ENCODE data around the gene PLA2G4C. TPM values are rescaled to one million over a fixed set of nuclear protein-coding genes. Genes with fewer than 3 reads are reported as not detected.

The PLA2G4C gene
- total RNA-seq, 2 experiments from 2014 or later = 0.82 to 2.1 TPM

DNA sequence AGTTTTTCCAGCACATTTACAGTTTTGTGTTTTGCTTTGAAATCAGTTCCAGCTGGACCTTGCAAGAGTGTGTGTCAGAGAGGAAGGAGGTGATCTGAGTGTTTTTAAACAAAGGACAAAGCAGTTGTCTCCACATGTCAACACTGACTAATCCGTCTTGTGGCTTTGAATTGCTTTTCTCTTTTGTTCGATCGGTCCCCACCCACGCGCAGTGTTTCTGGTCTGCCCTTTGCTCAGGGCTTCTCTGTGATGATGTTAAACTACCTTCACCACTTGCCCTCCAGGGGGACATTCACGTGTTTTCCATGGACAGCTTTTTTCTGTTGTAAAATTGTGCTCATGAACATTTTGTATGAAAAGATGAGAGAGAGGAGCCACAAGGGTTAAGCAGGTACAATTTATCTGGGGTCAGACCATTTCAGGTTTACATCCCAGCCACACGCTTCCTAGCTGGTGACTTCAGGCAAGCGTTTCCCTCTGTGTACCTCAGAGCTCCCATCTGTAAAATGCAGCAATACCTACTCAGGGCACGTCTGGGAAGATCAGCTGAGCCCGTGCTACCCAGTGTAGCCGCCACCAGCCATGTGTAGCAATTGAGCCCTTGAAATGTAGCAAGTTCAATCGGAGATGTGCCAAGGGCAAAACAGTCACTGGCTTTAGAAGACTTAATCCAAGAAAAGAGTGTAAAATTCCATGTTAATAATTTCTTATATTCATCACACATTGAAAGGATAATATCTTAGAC lies 13.5 kb upstream of the PLA2G4C start:
- Mint-ChIP-seq H3K27me3 (no peaks in the 10 kb centered on the region), H3K4me1 (peaks cover 14% of the 10 kb centered on the region), H3K9me3 (ENCODE audit: low read depth) (no peaks in the 10 kb centered on the region), H3K36me3 (peaks cover 68% of the 10 kb centered on the region), H3K4me3 (no peak overlapping the region), H3K27ac (peak overlapping the region; percentile 24)
- no peak for ATAC-seq
- peak; percentile 52 for DNase-seq
- CTCF ChIA-PET = interaction anchor here (1.4 to 1.9 kb wide), 2 partner anchors 21 to 28 kb away, joined by 4 to 6 read pairs; no protein-coding TSS in a partner anchor

DNA sequence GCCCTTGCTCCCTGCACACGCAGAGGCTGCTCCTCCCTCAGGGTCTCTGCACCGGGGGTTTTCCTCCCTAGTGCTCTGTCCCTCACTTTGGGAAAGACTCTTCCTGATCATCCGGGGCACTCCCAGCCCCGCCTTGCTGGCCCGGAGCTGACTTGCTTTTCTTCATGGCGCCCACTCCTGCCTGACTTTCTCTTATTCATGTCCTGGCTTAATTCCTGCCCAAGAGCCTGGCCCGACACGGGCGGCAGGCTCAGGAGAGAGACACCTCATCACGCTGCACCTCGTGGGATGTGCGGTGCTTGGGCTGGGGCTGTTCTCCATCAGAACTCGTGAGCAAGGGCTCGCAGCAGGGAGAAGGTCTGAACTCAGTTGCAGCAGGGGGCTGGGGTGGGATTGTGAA lies 11.8 kb upstream of the PLA2G4C start:
- Mint-ChIP-seq H3K27ac (peak overlapping the region; percentile 73), H3K4me1 (peaks cover 22% of the 10 kb centered on the region), H3K4me3 (no peak overlapping the region), H3K36me3 (peaks cover 62% of the 10 kb centered on the region), H3K27me3 (no peaks in the 10 kb centered on the region), H3K9me3 (ENCODE audit: low read depth) (no peaks in the 10 kb centered on the region)
- CTCF ChIA-PET = interaction anchor here (0.6 to 1.2 kb wide), 2 partner anchors 12 to 14 kb away, joined by 3 read pairs; partner anchors contain the start of gene PLA2G4C
- no peak for DNase-seq
- ATAC-seq = no peak

DNA sequence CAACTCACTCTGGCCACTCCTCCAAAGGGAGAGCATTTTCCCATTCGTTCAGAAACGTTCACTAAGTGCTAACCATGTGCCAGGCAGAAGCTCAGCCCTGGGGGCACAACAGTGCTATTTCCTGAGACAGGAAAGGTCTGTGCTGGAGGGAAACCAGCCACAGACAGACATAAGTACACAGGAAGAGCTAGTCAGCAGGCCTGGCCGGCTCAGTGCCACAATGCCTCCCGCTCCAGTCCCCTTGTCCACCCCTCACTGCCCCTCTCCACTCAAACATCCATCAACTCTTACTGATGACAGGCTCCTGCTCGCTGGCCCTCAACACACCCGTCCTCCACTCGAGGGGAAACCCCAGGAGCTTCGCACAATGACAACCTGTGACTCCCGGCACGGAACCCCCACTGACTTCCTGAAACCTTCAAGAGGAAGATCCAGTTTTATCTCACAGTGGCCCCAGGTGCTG lies 11.3 kb upstream of the PLA2G4C start:
- no peak for DNase-seq
- H3K4me1 Mint-ChIP-seq = peaks cover 22% of the 10 kb centered on the region

DNA sequence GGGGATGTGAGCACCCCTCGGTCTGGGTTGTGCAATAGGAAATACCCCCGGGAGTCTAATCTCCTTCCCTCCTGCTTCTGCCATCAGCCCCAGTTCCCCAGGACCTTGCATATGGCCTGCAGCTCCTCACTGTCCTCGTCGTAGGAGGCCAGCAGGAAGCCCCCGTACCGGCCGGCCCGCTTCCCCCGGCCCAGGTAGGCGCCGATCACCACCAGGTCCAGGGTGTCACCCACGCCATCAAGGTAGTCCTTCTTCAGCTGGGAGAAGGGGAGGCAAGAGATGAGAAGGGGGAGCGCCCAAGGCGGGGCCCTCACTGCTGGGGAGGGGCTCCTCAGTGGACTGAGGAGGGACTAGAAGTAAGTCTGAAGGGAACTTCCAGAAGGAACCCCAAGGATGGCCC lies 10.4 kb upstream of the PLA2G4C start:
- H3K4me3 Mint-ChIP-seq = no peak overlapping the region

More for the DNA sequence above, 11.3 kb upstream of the PLA2G4C start:
- ATAC-seq = no peak
- H3K27me3 Mint-ChIP-seq = no peaks in the 10 kb centered on the region
- no peak overlapping the region for H3K4me3 Mint-ChIP-seq
- H3K36me3 Mint-ChIP-seq = peaks cover 60% of the 10 kb centered on the region
- H3K9me3 Mint-ChIP-seq (ENCODE audit: low read depth) = no peaks in the 10 kb centered on the region
- CTCF ChIA-PET = interaction anchor here (0.6 kb wide), 1 partner anchor 12 kb away, joined by 3 read pairs; the partner anchor contains the start of gene PLA2G4C
- peak overlapping the region; percentile 73 for H3K27ac Mint-ChIP-seq

DNA sequence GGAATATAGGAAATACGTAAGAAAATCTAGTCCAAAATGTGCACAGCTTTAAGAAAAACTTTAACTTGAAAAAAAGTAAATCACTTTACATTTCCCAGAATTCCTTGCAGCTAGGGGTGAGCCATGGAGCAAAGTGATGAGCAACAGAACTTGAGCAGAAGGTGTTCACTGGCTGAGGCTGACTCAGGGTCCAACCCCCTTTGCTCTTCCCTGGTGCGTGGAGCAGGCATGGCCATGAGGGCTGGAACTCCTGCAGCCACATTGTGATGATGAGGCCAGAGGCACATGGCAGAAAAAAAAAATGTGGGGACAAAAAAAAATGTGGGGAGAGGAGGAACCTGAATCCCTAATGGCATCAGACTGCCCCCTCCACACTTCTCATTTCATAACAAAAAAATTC lies 9.9 kb upstream of the PLA2G4C start:
- CTCF ChIA-PET = interaction anchor here (2.2 kb wide), 1 partner anchor 10 kb away, joined by 11 read pairs; the partner anchor contains the start of gene PLA2G4C
- H3K4me3 Mint-ChIP-seq = no peak overlapping the region
- peaks cover 53% of the 10 kb centered on the region for H3K36me3 Mint-ChIP-seq
- H3K4me1 Mint-ChIP-seq = peaks cover 22% of the 10 kb centered on the region
- no peaks in the 10 kb centered on the region for H3K9me3 Mint-ChIP-seq (ENCODE audit: low read depth)
- no peak overlapping the region for H3K27ac Mint-ChIP-seq
- H3K27me3 Mint-ChIP-seq = no peaks in the 10 kb centered on the region
- ATAC-seq (no peak), DNase-seq (no peak)

More for the DNA sequence above, 10.4 kb upstream of the PLA2G4C start:
- CTCF ChIA-PET = no interaction called here
- Mint-ChIP-seq H3K36me3 (peaks cover 56% of the 10 kb centered on the region), H3K4me1 (peaks cover 22% of the 10 kb centered on the region), H3K27me3 (no peaks in the 10 kb centered on the region), H3K27ac (no peak overlapping the region), H3K9me3 (ENCODE audit: low read depth) (no peaks in the 10 kb centered on the region)
- ATAC-seq = no peak
- no peak for DNase-seq

DNA sequence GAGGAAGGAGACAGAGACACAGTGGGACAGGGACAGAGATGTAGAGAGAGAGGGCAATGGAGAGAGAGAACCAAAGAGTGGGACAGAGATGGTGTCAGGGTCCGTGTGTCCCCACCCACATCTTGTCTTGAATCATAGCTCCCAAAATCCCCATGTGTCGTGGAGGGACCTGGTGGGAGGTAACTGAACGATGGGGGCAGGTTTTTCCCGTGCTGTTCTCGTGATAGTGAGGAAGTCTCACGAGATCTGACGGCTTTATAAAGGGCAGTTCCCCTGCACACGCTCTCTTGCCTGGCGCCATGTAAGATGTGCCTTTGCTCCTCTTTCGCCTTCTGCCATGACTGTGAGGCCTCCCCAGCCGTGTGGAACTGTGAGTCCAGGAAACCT lies 7.5 kb upstream of the PLA2G4C start:
- peak overlapping the region; percentile 91 for H3K27ac Mint-ChIP-seq
- H3K9me3 Mint-ChIP-seq (ENCODE audit: low read depth) = no peaks in the 10 kb centered on the region
- peaks cover 44% of the 10 kb centered on the region for H3K36me3 Mint-ChIP-seq
- peaks cover 17% of the 10 kb centered on the region for H3K4me1 Mint-ChIP-seq
- no peaks in the 10 kb centered on the region for H3K27me3 Mint-ChIP-seq
- DNase-seq = no peak
- peak overlapping the region; percentile 19 for H3K4me3 Mint-ChIP-seq
- CTCF ChIA-PET = interaction anchor here (0.7 to 1.3 kb wide), 3 partner anchors 11 to 15 kb away, joined by 3 to 7 read pairs (median 4); no protein-coding TSS in a partner anchor
- no peak for ATAC-seq

DNA sequence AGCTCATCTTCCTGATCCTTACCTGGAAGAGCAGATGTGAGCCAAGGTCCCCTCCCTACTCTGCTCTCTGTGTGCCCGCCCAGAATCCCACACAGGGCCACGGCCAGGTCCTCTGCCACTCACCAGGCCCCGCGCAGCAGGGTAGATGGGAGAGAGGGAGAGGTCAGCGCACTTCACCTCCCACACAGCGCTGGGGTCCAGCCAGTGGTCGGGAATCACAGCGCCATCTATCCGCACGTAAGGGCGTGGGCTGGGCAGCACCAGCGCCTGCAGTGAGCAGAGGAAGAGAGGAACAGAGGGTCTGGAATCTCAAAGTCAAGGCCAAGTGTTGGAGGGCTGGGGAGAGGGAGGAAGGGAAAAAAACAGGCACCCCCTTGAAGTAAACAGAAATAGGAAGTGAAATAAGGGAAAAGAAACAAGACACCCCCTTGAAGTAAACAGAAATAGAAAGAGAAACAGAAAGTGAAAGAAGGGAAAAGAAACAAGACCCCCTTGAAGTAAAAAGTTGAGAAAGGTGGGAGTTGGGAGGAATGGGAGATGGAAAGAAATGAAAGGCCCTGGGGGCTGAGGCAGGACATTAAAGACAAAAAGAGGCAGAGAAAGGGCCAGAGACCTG lies 7.0 kb upstream of the PLA2G4C start:
- Mint-ChIP-seq H3K27ac (peak overlapping the region; percentile 91), H3K27me3 (no peaks in the 10 kb centered on the region), H3K36me3 (peaks cover 42% of the 10 kb centered on the region), H3K4me3 (peak overlapping the region; percentile 19), H3K4me1 (peaks cover 17% of the 10 kb centered on the region), H3K9me3 (ENCODE audit: low read depth) (no peaks in the 10 kb centered on the region)
- DNase-seq (no peak), ATAC-seq (peak; percentile 21)
- CTCF ChIA-PET = interaction anchor here (1.2 to 1.6 kb wide), 3 partner anchors 10 to 15 kb away, joined by 4 to 7 read pairs (median 6); no protein-coding TSS in a partner anchor

DNA sequence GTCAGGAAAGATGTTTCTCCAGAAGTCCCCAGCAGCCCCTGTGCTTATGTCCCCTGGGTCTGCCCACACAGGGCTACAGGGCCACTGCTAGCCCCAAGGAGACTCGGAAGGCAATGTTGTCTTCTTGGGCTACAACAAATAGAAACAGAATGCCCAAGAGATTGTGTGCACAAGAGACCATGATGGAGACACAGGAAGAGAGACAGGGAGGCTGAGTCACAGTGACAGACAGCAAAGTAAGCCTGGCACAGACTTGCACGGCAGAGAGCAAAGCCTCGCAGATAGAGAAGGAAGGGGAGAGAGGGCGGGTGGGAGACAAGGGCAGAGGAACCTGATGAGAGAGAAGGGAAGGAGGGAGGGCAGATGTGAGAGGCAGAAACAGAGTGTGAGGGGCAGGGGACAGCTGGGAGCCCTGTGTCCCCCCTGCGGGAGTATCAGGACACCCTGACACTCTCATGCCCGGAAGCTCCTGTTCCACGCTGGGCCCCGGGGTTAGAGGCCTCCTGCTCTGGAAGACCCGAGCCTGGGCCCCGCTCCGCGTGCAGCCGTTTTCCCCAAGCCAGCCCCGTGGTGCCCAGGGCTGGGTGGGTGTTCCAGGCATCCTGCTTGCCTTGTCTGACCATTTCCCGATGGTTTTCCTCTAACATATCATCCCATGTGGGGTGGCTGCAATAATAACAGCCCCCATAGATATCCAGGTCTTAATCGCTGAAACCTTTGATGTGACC lies 2.7 kb upstream of the PLA2G4C start:
- no peak overlapping the region for H3K27ac Mint-ChIP-seq

DNA sequence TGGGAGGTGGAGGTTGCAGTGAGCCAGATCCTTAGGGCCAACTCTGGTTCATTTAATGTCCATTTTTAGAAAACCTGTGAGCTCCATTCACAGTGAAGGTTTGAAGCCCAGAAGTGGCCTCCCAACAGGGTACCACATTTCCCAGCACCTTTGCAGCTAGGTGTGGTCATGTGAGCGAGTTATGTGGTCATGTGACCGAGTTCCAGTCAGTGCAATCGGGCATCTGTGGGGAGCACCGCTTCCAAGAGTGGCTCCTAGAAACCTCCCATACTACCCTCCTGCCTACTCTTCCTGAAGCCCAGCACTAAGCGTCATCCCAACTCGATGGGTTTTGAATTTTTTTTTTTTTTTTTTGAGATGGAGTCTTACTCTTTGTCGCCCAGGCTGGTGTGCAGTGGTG lies 663 bp upstream of the PLA2G4C start:
- CTCF ChIA-PET = interaction anchor here (0.6 to 5.2 kb wide), 6 partner anchors 8 to 980 kb away, joined by 3 to 37 read pairs (median 4); no protein-coding TSS in a partner anchor
- Mint-ChIP-seq H3K9me3 (ENCODE audit: low read depth) (no peaks in the 10 kb centered on the region), H3K4me1 (peaks cover 6% of the 10 kb centered on the region), H3K4me3 (no peak overlapping the region), H3K27me3 (no peaks in the 10 kb centered on the region), H3K36me3 (peaks cover 4% of the 10 kb centered on the region), H3K27ac (no peak overlapping the region)
- ATAC-seq (no peak), DNase-seq (no peak)

More for the DNA sequence above, 2.7 kb upstream of the PLA2G4C start:
- DNase-seq = no peak
- Mint-ChIP-seq H3K27me3 (no peaks in the 10 kb centered on the region), H3K4me1 (peaks cover 14% of the 10 kb centered on the region), H3K9me3 (ENCODE audit: low read depth) (no peaks in the 10 kb centered on the region), H3K36me3 (peaks cover 15% of the 10 kb centered on the region), H3K4me3 (no peak overlapping the region)
- no peak for ATAC-seq
- CTCF ChIA-PET = interaction anchor here (0.8 to 1.4 kb wide), 2 partner anchors 42 to 136 kb away, joined by 3 to 4 read pairs; no protein-coding TSS in a partner anchor

DNA sequence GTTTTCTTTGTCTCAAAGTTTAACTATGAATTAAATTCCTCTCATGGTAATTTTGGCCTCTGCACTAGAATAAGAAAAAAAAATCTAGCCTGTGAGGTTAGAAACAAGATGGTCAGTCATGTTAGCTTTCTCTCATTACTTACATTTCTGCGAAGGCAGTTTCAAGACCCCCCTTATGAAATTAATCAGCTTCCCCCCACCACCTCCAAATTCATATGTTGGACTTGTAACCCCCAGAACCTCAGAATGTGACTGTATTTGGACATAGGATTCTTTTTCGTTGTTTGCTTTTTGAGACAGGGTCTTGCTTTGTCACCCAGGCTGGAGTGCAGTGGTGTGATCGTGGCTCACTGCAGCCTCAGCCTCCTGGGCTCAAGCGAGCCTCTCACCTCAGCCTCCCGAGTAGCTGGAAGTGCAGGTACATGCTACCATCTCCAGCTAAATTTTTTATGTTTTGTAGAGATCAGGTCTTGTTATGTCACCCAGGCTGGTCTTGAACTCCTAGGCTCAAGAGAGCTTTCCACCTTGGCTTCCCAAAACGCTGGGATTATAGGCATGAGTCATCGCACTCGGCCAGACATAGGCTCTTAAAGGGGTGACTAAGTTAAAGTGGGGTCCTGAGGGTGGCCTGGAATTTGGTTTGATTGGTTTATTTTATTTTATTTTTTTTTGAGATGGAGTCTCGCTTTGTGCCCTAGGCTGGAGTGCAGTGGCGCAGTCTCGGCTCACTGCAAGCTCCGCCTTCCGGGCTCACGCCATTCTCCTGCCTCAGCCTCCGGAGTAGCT lies 1.4 kb downstream of the PLA2G4C start:
- no peak for DNase-seq
- ATAC-seq = no peak
- no peaks in the 10 kb centered on the region for H3K9me3 Mint-ChIP-seq (ENCODE audit: low read depth)
- peaks cover under 1% of the 10 kb centered on the region for H3K36me3 Mint-ChIP-seq
- H3K4me1 Mint-ChIP-seq = peaks cover 6% of the 10 kb centered on the region
- H3K27me3 Mint-ChIP-seq = no peaks in the 10 kb centered on the region
- CTCF ChIA-PET = interaction anchor here (1.0 to 5.2 kb wide), 7 partner anchors 9 to 157 kb away, joined by 3 to 37 read pairs (median 4); no protein-coding TSS in a partner anchor
- no peak overlapping the region for H3K4me3 Mint-ChIP-seq
- no peak overlapping the region for H3K27ac Mint-ChIP-seq

DNA sequence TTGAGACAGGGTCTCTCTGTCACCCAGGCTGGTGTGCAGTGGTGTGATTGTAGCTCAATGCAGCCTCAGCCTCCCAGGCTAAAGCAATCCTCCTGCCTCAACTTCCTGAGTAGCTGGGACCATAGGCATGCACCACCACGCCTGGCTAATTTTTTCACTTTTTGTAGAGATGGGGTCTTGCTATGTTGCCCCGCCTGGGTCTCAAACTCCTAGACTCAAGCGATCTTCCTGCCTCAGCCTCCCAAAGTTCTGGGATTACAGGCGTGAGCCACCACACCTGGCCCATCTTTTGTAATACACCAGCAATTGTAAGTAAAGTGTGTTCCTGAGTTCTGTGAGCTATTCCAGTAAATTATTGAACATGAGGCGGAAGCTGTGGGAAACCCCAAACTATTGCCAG lies 6.7 kb downstream of the PLA2G4C start:
- no peak for DNase-seq
- Mint-ChIP-seq H3K4me3 (no peak overlapping the region), H3K9me3 (ENCODE audit: low read depth) (no peaks in the 10 kb centered on the region), H3K27me3 (no peaks in the 10 kb centered on the region), H3K36me3 (no peaks in the 10 kb centered on the region), H3K27ac (no peak overlapping the region), H3K4me1 (peaks cover 2% of the 10 kb centered on the region)
- no peak for ATAC-seq
- CTCF ChIA-PET = interaction anchor here (0.8 to 5.0 kb wide), 4 partner anchors 8 to 140 kb away, joined by 3 to 40 read pairs (median 4); no protein-coding TSS in a partner anchor

All from activated CD8-positive, alpha-beta memory T cell treated with anti-CD3 and anti-CD28 coated beads, Interleukin-2, amount 10 ng/mL, durations not matched to agents 7 days and 5 days (primary cell).